ENCODE measurements around the gene FSCN2. TPM values are rescaled to one million over a fixed set of nuclear protein-coding genes. Genes with fewer than 3 reads are reported as not detected.
A peak's percentile ranks its signal among the peaks of the same experiment; 100 is the strongest.

FSCN2 gene
- total RNA-seq, 1 experiment from 2014 or later, result 1.6 TPM

DNA sequence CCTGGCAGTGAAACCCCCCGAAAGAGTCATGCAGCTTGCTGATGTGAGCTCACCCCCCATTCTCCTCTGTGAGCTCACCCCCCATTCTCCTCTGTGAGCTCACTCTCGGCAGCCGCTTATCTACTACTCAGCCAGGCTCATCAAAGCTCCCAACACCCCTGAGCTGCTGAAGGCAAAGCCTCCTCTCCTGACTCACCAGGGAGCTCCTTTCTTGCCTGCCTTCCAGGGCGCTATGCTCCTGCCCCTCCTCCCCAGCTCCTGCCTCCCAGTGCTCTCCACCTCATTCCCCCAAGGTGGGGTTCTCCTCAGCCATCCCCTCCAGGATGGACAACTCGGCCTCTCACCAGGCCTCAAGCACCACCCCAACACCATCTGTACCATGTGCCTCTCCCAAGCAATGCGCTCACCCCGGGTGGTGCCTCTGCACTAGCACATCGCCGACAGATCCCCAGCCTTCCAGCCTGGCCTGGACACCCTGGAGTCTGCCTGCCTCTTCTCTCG, 51.7 kb downstream of the FSCN2 start:
- Histone ChIP-seq H3K9me3 (ENCODE audit: control insufficient read depth, low read depth, low read length) (no peaks in the 10 kb centered on the region), H4K8ac (replicated peaks; ENCODE audit: insufficient read length, low read depth, low read length) (no peak overlapping the region), H3K79me1 (ENCODE audit: insufficient read depth, low read depth, low read length, poor library complexity, severe bottlenecking) (no peaks in the 10 kb centered on the region), H3K27me3 (ENCODE audit: insufficient read depth, low read length) (no peaks in the 10 kb centered on the region), H3K4ac (ENCODE audit: low read depth, low read length) (no peak overlapping the region), H2AFZ (ENCODE audit: low read length) (no peak overlapping the region), H3K27ac (ENCODE audit: insufficient read length, low read depth, low read length) (no peak overlapping the region), H3K56ac (ENCODE audit: insufficient read length, low read depth, low read length) (no peak overlapping the region), H2BK20ac (ENCODE audit: low read depth, low read length, poor library complexity, severe bottlenecking) (no peak overlapping the region), H4K91ac (ENCODE audit: insufficient read length, low read depth, low read length) (no peak overlapping the region), H2AK5ac (ENCODE audit: insufficient read length, low read length) (no peak overlapping the region), H4K20me1 (ENCODE audit: control insufficient read depth, insufficient read depth, insufficient read length) (peaks cover 2% of the 10 kb centered on the region), H3K79me2 (ENCODE audit: insufficient read depth, low read length) (no peaks in the 10 kb centered on the region), H3K23me2 (ENCODE audit: insufficient read length, low read depth, low read length, poor library complexity, severe bottlenecking) (no peaks in the 10 kb centered on the region), H3K4me2 (ENCODE audit: insufficient read depth, insufficient read length, low read length) (no peak overlapping the region), H3K23ac (ENCODE audit: insufficient read length, low read depth, low read length) (no peak overlapping the region), H3K4me1 (ENCODE audit: insufficient read depth, low read length) (no peaks in the 10 kb centered on the region), H2BK15ac (ENCODE audit: low read depth, low read length) (no peak overlapping the region), H3T11ph (ENCODE audit: low read length) (no peak overlapping the region), H4K5ac (ENCODE audit: insufficient read length, low read depth, low read length) (no peak overlapping the region), H3K9ac (ENCODE audit: extremely low read depth, insufficient read length, low read length) (no peak overlapping the region), H3K18ac (ENCODE audit: insufficient read length, low read depth, low read length) (no peak overlapping the region), H2BK120ac (ENCODE audit: low read depth, low read length, poor library complexity, severe bottlenecking) (no peak overlapping the region), H2BK12ac (ENCODE audit: insufficient read length, low read depth, low read length) (no peak overlapping the region), H3K14ac (ENCODE audit: insufficient read depth, low read length) (no peak overlapping the region), H2BK5ac (ENCODE audit: insufficient read length, low read length) (no peak overlapping the region)
- Mint-ChIP-seq H3K4me3 (no peak overlapping the region; a peak in 1 of 5 replicates), H3K36me3 (ENCODE audit: insufficient read depth in 1 of 3, low read depth in 3 of 3) (peaks cover 23 to 81% (median 76%) of the 10 kb centered on the region in 3 experiments), H3K27ac (peak overlapping the region in 2 of 3 experiments; percentile 46 to 81; a peak in 6 of 7 replicates), H3K4me1 (no peaks in the 10 kb centered on the region), H3K27me3 (ENCODE audit: low read depth) (peaks cover 3% of the 10 kb centered on the region), H3K9me3 (no peaks in the 10 kb centered on the region)
- peak; percentile 29 for DNase-seq
- no peak for TF ChIP-seq CTCF (conservative IDR thresholded peaks at IDR 0.05)
- no CpG with 5 or more reads among the region's 10 CpGs for whole genome bisulfite sequencing (ENCODE audit: extremely low coverage, insufficient read length, low lambda C conversion rate)
